HL-60 (cell line): Measurements from ENCODE around the gene PHKG2.

ENCODE experiments used
- CTCF ChIP-seq: IDR thresholded peaks from one replicate; pipeline ENCODE4 v1.5.1; 2011; ENCODE audit warnings: low read length, control low read depth, inconsistent platforms; ENCODE audit not compliant: insufficient read depth
- POLR2AphosphoS5 ChIP-seq: IDR thresholded peaks from 2 replicates; pipeline ENCODE4 v1.6.1; 2012; ENCODE audit warnings: low read depth

GRCh38 chr16:30783280-30784109 lies 35.3 kb downstream of the PHKG2 start:
- TF ChIP-seq CTCF (no peak), POLR2AphosphoS5 (no peak)
